Measurements from ENCODE around the gene AFAP1. TPM values are rescaled to one million over a fixed set of nuclear protein-coding genes. Genes with fewer than 3 reads are reported as not detected.

Gene AFAP1
- total RNA-seq, 2 experiments from 2014 or later, result not detected

DNA sequence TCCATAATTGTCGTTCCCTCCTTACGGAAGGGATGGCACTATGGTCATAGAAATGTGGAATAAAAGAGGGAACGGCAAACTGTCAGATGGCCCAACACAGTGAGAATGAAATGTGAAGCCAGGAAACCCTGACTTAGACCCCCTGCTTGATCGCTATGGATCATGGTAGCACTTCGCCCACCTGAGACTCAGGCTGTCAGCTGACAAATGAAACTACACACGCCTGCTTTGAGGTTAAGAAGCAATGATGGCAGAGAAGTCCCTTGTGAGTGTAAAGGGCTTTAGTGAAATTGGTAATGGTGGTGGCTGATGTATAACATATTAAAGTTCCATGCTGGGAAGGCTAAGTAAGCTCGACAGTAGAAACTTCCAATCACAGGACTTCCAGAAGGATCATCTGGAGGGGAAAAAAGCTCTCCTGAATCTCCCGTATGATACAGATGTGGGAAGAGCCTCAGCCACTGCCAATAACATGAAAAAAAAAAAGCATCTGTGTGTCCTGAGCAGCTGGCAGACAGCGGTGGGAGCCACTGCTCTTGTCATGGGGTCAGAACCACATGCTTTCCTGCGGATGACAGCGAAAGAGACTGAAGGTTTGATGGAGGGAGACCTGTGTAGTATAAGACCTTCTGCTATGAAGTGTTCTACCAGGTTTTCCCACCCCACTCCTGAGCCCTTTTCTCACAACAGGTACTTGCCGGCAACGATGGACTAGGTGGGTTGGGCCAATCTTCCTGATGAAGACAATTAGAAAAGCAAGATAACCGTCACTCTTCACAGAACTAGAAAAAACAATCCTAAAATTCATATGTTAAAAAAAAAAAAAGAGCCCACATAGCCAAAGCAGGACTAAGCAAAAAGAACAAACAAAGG is 107.6 kb downstream of the AFAP1 start:
- no peaks in the 10 kb centered on the region for H3K36me3 ChIP-seq (ENCODE audit: insufficient read depth, low read length)
- no peaks in the 10 kb centered on the region for H3K9me3 ChIP-seq (ENCODE audit: low read length)
- H3K4me2 ChIP-seq (ENCODE audit: low read length), result no peak overlapping the region
- BruUV-seq (replicated peaks), result no TSS peak
- H2AFZ ChIP-seq (ENCODE audit: low read length), result no peak overlapping the region
- no peaks in the 10 kb centered on the region for H4K20me1 ChIP-seq (ENCODE audit: insufficient read depth, low read length)
- intact Hi-C loops (cut with micrococcal nuclease; ENCODE audit: unreplicated experiment), result no loop called here
- H3K4me1 ChIP-seq (ENCODE audit: insufficient read depth, low read length, poor library complexity, severe bottlenecking), result no peaks in the 10 kb centered on the region
- ChIA-PET POLR2A (interaction anchor here (0.6 to 0.7 kb wide), 2 partner anchors 9 to 36 kb away, joined by 4 to 5 read pairs; no protein-coding TSS in a partner anchor), CTCF (ENCODE audit: unreplicated experiment) (no interaction called here)
- no peak for DNase-seq (ENCODE audit: low spot score)
- H3K79me2 ChIP-seq (ENCODE audit: insufficient read depth, low read depth, low read length), result no peaks in the 10 kb centered on the region
- H3K9me2 ChIP-seq (ENCODE audit: insufficient read depth, low read length), result no peaks in the 10 kb centered on the region
- no peak overlapping the region for H3K27ac ChIP-seq (ENCODE audit: low read depth, low read length, poor library complexity, severe bottlenecking)
- TF ChIP-seq, protein P1, sequence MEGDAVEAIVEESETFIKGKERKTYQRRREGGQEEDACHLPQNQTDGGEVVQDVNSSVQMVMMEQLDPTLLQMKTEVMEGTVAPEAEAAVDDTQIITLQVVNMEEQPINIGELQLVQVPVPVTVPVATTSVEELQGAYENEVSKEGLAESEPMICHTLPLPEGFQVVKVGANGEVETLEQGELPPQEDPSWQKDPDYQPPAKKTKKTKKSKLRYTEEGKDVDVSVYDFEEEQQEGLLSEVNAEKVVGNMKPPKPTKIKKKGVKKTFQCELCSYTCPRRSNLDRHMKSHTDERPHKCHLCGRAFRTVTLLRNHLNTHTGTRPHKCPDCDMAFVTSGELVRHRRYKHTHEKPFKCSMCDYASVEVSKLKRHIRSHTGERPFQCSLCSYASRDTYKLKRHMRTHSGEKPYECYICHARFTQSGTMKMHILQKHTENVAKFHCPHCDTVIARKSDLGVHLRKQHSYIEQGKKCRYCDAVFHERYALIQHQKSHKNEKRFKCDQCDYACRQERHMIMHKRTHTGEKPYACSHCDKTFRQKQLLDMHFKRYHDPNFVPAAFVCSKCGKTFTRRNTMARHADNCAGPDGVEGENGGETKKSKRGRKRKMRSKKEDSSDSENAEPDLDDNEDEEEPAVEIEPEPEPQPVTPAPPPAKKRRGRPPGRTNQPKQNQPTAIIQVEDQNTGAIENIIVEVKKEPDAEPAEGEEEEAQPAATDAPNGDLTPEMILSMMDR (conservative IDR thresholded peaks at IDR 0.05; ENCODE audit: low read length), result no peak
- TF ChIP-seq EZH2phosphoT487 (IDR thresholded peaks at IDR 0.05; ENCODE audit: borderline replicate concordance, low read depth, low read length), result no peak
- H3K4me3 ChIP-seq (ENCODE audit: low read depth, low read length, poor library complexity, severe bottlenecking), result no peak overlapping the region

DNA sequence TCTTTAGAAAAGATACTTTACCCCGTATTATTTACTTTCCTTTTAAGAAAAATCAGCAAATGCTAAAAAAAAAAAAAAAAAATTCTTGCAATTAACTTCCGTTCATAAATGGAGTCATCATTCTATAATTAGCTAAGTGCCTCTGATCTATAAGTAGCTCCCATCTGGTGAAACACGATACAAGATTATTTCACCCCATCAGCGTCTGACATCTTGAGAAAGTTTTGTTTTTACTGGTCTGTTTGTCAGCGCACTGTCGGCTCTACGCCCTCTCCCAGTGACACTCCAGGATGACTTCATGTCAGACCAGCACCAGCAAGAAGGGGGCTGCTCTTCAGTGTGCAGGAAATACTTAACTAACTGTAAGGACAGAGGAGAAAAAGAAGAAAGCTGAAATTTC is 108.3 kb downstream of the AFAP1 start:
- no peak overlapping the region for H3K27ac ChIP-seq (ENCODE audit: low read depth, low read length, poor library complexity, severe bottlenecking)
- no peaks in the 10 kb centered on the region for H3K9me3 ChIP-seq (ENCODE audit: low read length)
- H3K4me1 ChIP-seq (ENCODE audit: insufficient read depth, low read length, poor library complexity, severe bottlenecking), result no peaks in the 10 kb centered on the region
- POLR2A ChIA-PET, result interaction anchor here (0.6 to 0.7 kb wide), 2 partner anchors 8 to 35 kb away, joined by 4 to 5 read pairs; no protein-coding TSS in a partner anchor
- intact Hi-C loops (cut with micrococcal nuclease; ENCODE audit: unreplicated experiment), result no loop called here
- CTCF ChIA-PET (ENCODE audit: unreplicated experiment), result no interaction called here
- no TSS peak for BruUV-seq (replicated peaks)
- TF ChIP-seq EZH2phosphoT487 (IDR thresholded peaks at IDR 0.05; ENCODE audit: borderline replicate concordance, low read depth, low read length), result no peak
- TF ChIP-seq, protein P1 (conservative IDR thresholded peaks at IDR 0.05; ENCODE audit: low read length), result no peak
- H3K4me3 ChIP-seq (ENCODE audit: low read depth, low read length, poor library complexity, severe bottlenecking), result no peak overlapping the region
- H3K79me2 ChIP-seq (ENCODE audit: insufficient read depth, low read depth, low read length), result no peaks in the 10 kb centered on the region
- H3K4me2 ChIP-seq (ENCODE audit: low read length), result no peak overlapping the region
- no peak for DNase-seq (ENCODE audit: low spot score)
- H3K9me2 ChIP-seq (ENCODE audit: insufficient read depth, low read length), result no peaks in the 10 kb centered on the region
- H2AFZ ChIP-seq (ENCODE audit: low read length), result no peak overlapping the region
- H3K36me3 ChIP-seq (ENCODE audit: insufficient read depth, low read length), result no peaks in the 10 kb centered on the region
- H4K20me1 ChIP-seq (ENCODE audit: insufficient read depth, low read length), result no peaks in the 10 kb centered on the region

DNA sequence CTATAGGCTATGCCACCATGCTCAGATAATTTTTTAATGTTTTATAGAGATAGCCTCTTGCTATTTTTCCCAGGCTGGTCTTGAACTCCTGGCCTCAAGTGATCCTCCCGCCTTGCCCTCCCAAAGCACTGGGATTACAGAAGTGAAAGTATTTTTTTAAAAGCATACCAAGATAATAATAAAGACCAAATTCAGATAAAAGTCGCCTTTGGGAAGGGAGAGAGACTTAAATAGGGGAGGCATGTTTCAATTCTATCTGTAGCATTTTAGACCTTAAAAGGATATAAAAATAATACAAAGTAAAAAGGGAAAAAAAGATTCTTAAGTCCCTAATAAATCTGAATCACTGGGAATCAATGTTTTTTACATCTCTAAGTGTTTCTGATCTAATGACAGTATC is 108.9 kb downstream of the AFAP1 start:
- no peak for TF ChIP-seq EZH2phosphoT487 (IDR thresholded peaks at IDR 0.05; ENCODE audit: borderline replicate concordance, low read depth, low read length)
- TF ChIP-seq, protein P1 (conservative IDR thresholded peaks at IDR 0.05; ENCODE audit: low read length), result no peak
- Histone ChIP-seq H4K20me1 (ENCODE audit: insufficient read depth, low read length) (no peaks in the 10 kb centered on the region), H3K4me2 (ENCODE audit: low read length) (no peak overlapping the region), H3K27ac (ENCODE audit: low read depth, low read length, poor library complexity, severe bottlenecking) (no peak overlapping the region), H3K36me3 (ENCODE audit: insufficient read depth, low read length) (no peaks in the 10 kb centered on the region), H3K4me3 (ENCODE audit: low read depth, low read length, poor library complexity, severe bottlenecking) (no peak overlapping the region), H3K9me2 (ENCODE audit: insufficient read depth, low read length) (no peaks in the 10 kb centered on the region), H3K79me2 (ENCODE audit: insufficient read depth, low read depth, low read length) (no peaks in the 10 kb centered on the region), H2AFZ (ENCODE audit: low read length) (no peak overlapping the region), H3K9me3 (ENCODE audit: low read length) (no peaks in the 10 kb centered on the region), H3K4me1 (ENCODE audit: insufficient read depth, low read length, poor library complexity, severe bottlenecking) (no peaks in the 10 kb centered on the region)
- CTCF ChIA-PET (ENCODE audit: unreplicated experiment), result no interaction called here
- intact Hi-C loops (cut with micrococcal nuclease; ENCODE audit: unreplicated experiment), result no loop called here
- BruUV-seq (replicated peaks), result no TSS peak
- no peak for DNase-seq (ENCODE audit: low spot score)
- POLR2A ChIA-PET, result no interaction called here
